Measurements from ENCODE around the gene NUB1.

GRCh38 chr7:151410405-151411390, 69.1 kb downstream of the NUB1 start:
- TF ChIP-seq CTCF (IDR thresholded peaks at IDR 0.05), result no peak
- TF ChIP-seq POLR2A (IDR thresholded peaks at IDR 0.05), result no peak
